Measurements from ENCODE around the gene ELP5.

ELP5 gene

DNA sequence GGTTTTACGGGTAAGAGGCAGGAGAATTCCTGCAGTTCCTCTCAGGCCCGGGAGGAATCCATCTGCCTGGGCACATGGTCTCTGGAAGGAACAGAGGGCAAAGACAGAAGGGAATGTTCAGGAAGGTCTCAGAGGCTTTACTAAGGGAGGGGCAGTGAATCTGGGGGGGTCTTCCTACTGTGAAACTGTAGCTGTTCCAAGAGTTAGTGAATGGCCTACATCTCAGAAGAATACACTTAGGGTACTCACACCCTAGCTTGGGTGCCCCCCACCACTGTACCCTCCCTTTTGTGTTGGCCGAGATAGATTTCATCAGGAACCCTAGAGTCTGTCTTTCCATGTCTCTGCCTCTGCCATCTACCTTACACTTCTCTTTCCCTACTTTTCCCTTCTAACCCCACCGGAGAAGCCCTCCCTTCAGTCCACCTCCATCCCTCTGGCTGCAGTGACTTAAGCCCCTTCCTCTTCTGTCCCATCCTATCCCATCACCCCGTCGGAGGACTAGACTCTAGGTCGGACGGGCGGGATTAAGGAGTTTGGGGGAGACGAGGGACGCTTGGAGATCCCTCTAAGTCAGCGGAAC lies 32.7 kb upstream of the ELP5 start:
- DNase-seq = no peak

GRCh38 chr17:7219812-7220592 lies 32.0 kb upstream of the ELP5 start, which contains the start of the genes ACADVL and DLG4:
Gene ACADVL, plus strand, starts transcription at chr17:7219938. Its CDS starts 47 bp downstream, at chr17:7219985.
Gene DLG4, minus strand, starts transcription at chr17:7219836.
- DNase-seq = peak; percentile 87 to 90

GRCh38 chr17:7220593-7221277 lies 31.3 kb upstream of the ELP5 start:
- DNase-seq = peak; percentile 66 to 72

DNA sequence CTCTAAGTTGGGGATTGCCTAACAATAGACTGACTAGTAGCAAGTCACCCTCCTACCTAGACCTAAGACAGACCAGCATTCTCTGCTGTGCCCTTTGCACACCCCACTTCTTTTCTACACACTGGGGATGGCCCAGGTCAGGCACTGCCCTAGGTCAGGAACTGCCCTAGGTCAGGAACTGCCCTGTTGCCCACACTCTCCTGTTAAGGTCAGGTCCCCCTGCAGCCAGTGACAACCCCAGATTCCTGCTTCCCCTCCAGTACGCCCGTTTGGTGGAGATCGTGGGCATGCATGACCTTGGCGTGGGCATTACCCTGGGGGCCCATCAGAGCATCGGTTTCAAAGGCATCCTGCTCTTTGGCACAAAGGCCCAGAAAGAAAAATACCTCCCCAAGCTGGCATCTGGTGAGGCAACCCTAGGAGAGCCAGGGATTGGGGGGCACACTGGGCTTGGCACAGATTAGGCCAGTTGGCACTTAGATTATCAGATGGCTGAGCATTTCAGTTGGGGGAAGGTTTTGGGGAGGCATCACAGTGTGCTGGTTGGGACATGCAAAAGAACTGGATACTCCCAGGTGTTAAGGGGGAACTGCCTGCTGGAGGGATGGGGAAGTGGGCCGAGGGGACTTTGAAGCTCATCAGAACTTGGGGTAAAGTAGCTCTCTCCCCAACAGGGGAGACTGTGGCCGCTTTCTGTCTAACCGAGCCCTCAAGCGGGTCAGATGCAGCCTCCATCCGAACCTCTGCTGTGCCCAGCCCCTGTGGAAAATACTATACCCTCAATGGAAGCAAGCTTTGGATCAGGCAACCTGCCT lies 30.5 kb upstream of the ELP5 start:
- no peak for DNase-seq

DNA sequence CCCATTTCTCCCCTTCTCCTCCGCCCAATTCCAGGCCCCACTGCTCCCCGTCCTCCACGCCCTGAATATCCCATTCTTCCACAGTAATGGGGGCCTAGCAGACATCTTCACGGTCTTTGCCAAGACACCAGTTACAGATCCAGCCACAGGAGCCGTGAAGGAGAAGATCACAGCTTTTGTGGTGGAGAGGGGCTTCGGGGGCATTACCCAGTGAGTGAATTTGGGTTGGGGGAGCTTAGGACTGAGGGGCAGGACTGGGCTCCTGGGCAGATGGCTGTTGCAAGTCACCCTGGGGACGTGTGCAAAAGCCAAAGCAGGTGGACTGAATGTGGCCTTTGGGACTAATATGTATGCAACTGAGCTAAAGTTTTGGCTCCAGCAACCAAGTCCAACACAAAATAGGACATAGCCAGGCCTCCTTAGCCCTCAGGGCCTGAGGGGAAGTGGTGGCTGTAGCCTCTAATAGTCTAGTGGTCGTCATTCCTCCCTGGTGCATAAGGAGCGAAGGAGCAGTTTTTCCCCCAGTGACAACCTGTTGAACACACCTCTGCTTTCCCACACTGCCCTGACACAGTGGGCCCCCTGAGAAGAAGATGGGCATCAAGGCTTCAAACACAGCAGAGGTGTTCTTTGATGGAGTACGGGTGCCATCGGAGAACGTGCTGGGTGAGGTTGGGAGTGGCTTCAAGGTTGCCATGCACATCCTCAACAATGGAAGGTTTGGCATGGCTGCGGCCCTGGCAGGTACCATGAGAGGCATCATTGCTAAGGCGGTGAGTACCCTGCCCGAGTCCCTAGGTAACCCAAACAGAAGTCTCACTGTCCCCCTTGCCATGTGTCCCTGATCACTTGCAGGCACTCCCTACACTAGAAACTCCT lies 29.7 kb upstream of the ELP5 start:
- no peak for DNase-seq

DNA sequence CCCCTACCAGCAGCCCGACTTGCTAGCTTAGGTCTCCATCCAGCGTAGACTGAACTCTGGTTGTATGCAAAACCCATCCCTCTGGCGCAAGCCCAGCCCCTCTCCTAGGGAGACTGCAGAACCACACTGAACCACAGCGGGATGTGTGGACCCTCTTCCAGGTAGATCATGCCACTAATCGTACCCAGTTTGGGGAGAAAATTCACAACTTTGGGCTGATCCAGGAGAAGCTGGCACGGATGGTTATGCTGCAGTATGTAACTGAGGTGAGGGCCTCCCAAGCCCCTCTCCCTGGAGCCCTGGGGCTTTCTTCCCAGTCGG lies 29.1 kb upstream of the ELP5 start:
- DNase-seq = no peak

DNA sequence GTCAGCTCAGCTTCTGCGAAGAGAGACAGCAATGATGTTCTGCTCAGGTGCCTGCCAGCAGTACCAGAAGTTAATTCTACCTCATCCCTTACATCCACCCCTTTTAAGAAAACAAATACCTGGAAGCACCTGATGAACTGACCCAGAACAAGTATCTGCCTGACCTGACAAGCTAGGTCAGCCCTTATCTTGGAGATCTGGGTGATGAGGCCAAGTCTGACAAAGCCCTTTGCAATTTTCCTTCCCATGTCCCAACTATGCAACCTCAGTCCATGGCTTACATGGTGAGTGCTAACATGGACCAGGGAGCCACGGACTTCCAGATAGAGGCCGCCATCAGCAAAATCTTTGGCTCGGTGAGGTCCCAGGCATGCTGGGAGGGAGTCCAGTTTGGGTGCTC lies 28.6 kb upstream of the ELP5 start:
- DNase-seq = no peak

- DNase-seq = no peak
Observed at GRCh38 chr17:7224110-7224509, 27.9 kb upstream of the ELP5 start.

DNA sequence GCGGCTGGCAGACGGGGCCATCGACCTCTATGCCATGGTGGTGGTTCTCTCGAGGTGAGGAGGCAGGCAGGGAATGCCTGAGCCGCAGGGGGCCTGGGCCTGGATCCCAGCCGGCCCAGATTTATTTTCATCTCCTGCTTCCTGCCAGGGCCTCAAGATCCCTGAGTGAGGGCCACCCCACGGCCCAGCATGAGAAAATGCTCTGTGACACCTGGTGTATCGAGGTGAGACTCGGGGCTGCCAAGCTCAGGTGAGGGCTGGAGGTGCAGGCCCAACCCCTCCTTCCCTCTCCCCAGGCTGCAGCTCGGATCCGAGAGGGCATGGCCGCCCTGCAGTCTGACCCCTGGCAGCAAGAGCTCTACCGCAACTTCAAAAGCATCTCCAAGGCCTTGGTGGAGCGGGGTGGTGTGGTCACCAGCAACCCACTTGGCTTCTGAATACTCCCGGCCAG lies 27.3 kb upstream of the ELP5 start:
- DNase-seq = no peak

GRCh38 chr17:7225711-7226331 lies 26.2 kb upstream of the ELP5 start:
- DNase-seq = no peak

DNA sequence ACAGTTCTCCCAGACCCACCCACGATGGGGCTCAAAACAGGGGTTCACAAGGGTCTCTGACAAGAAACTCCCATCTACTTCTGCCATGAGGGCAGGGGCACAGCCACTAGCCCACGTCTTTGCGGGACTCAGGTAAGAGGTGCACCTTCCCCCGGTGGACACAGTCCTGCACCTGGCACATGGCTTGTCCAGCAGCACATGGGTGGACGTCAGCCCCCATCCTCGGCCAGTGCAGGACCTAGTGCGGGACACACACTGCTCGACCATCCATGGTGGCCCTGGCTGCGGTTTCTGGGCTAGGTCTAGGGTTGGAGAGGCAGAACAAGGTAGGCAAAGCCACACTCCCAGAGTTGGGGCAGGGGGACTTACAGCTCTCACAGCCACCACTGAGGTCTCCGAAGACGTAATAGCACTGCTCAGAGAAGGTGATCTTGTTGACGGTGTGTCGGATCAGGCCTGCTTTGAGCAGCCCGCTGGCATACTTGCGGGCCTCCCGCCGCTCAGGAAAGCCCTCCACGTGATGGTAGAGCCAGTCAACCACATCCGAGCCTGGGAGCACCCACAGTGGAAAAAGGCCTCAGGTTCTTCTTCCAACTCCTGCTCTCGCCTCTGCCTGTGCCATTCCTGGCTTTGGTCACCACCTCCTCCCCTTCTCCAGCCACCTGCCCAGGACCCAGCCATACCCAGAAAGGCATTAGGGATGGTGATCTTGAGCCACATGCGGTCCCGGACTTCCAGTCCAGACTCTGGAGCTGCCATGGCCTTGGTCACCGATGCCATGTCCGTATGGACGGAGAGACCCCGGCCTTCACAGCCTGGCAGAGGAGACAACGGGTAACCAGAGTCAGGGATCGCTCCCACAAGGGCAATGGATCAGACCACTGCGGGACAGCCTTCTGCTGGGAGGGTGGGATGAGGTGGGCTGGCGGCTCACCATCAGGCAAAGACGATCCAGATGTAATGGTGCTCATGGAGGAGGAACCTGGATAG lies 25.0 kb upstream of the ELP5 start:
- no peak for DNase-seq

DNA sequence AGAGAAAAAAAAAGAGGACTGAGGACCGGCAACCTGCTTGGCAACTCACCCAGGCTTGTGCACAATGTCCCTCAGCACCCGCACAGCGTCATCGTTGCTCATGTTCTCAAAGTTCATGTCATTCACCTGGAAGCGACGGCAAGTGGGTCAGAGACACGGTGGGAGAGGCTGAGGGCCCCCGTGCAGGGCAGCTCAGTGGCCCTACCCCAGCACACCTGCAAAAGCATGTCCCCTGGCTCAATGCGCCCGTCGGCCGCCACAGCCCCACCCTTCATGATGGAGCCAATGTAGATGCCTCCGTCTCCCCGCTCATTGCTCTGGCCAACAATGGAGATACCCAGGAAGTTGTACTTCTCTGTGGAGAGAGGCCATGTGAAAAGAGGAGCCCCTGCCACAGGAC lies 23.1 kb upstream of the ELP5 start:
- DNase-seq = no peak

DNA sequence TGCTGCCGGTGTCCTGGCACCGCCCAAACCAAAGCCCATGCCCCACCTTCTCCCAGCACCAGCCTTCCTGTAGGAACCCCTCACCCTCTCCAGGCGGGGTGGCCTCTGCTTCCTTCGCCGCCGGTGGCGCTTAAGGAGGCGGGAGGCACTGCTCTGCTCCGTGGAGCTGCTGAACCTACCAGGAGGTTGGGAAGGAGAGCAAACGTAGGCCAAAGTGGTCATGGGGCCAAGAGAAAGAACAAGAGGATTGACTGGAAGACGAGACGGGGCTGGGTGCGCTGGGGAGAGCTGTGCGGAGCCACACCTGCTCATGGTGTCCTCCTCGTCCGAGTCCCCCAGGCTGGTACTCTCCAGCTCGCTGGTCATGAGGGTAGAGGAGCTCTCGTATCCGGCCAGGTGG lies 22.5 kb upstream of the ELP5 start:
- no peak for DNase-seq

DNA sequence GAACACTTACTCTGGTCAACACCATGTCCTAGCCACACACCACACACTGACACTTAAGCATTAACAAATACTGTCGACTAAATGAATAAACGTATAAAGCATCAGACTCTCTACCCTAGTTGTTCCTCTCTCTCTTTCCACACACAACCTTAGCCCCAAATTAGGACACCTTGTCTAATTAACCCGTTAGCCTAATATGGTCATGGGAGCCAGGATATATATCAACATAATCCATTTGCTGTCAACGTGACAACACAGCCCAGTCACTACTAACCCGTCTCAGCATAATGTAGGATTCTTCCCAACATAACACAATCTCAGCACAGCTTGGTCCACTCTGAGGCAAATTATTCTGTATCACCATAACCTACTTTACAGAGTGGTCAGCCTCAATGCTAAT lies 19.9 kb upstream of the ELP5 start:
- no peak for DNase-seq

DNA sequence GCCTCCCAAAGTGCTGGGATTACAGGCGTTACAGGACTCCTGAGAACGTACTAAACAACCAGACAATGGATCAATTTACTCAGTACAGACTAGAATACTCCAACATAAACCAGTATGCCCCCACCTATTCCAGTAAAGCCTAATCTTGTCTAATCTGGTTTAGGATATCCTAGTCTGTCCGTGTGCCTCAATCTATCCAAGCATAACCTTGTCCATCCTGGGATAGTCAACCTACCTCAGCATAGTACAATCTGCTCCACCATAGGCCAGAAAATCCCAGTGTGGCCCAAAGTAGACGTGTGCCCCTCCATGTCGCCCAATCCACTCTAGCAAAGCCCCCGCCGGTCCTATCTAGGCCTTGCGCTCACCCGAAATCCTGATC lies 18.3 kb upstream of the ELP5 start:
- DNase-seq = no peak

DNA sequence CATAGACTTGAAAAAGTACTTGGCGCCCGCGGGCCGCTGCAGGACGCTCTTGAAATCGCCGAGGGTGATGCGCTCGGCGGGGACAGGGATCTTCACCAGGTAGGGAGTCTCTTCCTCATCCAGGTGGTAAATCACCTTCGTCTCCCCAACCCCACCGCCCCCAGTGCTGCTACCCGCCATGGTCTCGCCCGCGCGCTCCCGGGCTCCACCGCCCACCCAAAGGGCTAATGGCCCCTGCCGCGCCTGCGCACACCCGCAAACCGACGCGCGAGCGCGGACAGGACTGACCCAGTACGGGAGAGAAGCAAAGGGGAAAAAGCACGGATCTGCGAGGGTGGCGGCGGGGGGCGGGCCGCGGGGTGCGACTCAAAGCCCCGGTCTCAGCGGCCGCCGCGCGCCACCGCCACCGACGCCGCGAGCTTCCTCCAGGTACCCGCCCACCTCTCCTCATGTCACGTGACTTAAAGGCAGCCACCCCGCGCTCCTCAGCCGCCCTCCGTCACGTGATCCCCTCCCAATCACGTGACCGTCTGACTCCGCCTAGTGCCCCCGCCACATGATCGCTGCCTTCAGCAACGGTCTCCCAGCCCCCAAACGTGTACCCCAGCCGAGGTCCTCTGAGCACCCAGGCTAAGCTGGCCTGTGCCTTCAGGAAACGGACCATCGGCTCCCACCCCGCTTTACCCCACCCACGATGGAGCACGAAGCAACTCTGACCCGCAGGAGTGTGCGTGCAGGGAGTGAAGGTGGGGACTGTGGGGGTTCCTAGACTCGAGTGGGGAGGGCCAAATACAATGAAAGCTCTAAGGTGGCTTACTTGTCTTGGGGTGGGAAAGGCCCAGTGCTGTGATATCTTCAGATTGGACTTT lies 17.7 kb upstream of the ELP5 start, which contains the start of gene DVL2:
Gene DVL2, minus strand, starts transcription at position 435 of the 869 bp plus-strand sequence. Its CDS starts 255 bp downstream, at position 180.
- DNase-seq = peak; percentile 95

DNA sequence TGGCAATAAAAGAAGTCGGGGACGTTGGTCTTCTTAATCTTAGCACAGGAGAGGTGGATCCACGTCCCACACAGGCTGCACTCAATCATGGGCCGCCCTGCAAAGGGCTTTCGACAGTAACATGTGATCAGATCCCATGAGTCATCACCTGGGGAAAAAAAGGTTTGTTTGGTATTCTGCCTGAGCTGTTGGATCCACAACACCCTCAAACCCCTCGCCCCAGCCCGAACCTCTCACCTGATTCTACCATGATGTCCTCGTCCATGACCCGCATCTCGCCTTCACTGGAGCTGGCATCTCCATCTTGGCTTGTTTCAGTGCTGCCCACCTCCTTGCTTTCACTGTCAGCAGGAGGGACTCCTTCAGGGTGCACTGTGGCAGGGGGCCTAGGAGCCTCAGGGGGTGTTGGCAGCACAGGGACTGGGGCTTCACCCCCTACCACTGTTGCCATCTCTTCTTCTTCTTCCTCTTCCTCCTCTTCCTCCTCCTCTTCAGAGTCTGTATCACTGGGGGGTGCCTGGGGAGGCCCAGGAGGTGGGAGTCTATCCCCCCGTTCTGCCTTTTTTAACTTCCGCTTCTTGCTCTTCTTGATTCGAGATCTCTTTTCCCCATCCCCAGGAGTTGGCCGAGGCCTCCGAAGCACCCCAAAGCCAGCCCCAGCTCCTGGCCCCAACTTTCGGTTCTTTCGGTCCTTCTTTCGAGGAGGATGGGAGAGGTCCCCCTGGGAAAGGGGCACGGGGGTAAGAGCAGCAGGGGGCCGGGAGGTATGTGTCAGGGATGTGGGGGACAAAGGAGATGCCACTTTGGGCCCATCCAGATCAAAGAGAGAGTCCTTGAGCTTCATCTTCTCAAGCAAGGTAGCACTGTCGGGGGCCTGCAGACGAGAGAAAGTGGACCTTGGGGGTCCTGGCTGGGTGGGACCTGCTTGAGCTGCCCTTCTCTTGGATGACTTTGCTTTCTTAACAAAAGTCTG lies 16.0 kb upstream of the ELP5 start:
- no peak for DNase-seq

DNA sequence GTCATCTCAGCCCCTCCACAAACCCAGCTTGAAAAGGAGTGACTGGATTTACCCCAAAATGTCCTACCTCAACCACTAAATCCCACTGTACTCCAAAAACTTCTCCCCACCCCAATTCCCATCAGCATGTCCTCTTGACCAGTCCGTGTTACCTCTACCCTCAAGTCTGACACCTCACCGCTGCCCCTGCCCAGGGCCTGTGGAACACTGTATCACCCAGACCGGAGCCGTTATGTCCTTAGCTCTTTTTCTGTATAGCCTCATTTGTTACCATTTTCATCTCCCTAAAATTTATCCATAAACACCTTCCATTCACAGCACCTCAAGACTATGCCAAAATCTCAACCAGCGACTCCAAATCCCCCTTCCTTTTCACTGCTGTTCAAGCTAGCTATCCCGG lies 15.2 kb upstream of the ELP5 start:
- no peak for DNase-seq
